GM19372 (cell line): ENCODE measurements around the gene ZNFX1.

Experiments used
- ATAC-seq: cut with Tn5 transposase; IDR thresholded peaks from one replicate; pipeline ENCODE4 v1.9.1; 2021; ENCODE audit warnings: mild to moderate bottlenecking, low read depth, moderate library complexity; ENCODE audit not compliant: unreplicated experiment

ZNFX1 gene

DNA sequence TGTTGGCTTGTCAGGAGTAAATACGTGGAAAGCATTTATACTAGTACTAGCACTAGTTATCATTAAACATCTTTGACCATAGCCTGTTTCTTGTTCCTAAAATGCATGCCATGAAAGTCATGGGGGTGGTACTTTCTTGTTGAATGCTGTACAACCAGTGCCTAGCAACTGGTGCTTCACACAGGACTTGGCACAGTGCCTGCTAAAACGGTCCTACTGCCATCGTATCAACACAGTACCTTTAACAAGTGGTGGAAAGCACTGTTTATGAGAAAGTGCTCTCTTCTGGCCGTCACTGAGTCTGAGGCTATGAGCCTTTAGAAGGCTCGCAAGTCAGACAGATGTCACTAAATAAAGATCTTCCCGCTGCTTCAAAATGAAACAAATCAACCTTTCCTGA is 21.6 kb downstream of the ZNFX1 start:
- no peak for ATAC-seq

DNA sequence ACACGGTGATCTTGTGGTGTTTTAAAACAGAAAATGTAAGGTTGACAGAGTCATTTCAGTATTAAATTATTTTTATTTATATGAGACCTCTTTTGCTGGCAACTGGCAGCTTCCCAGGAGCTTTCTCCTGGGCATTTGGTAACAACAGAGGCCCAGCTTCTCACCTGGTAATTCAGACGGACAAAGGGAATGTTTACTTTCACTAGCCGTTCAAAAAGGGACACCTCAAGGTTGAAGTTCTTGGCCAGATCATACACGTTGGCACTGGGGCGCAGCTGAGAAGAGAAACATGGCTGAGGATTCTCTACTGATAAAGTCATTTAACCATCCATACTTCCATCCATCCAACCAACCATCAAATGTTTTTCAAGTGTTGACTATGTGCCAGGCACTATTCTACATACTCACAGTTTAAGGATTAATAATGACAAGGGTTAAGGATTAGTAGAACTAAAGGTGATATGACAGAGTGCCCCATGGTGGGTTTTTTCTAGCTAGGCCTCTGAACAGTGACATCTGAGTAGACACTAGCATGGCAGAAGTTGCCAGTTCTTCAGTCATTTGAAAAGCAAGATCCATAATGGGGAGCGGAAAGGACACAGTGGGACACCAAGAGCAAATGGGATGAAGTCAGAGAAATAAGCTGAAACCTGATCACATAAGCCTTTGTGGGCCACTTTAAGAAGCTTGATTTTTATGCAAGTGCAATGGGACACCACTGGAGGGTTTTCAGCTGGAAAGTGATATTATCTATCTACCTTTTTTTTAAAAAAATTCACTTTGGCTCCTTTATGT is 25.1 kb downstream of the ZNFX1 start:
- ATAC-seq = no peak

DNA sequence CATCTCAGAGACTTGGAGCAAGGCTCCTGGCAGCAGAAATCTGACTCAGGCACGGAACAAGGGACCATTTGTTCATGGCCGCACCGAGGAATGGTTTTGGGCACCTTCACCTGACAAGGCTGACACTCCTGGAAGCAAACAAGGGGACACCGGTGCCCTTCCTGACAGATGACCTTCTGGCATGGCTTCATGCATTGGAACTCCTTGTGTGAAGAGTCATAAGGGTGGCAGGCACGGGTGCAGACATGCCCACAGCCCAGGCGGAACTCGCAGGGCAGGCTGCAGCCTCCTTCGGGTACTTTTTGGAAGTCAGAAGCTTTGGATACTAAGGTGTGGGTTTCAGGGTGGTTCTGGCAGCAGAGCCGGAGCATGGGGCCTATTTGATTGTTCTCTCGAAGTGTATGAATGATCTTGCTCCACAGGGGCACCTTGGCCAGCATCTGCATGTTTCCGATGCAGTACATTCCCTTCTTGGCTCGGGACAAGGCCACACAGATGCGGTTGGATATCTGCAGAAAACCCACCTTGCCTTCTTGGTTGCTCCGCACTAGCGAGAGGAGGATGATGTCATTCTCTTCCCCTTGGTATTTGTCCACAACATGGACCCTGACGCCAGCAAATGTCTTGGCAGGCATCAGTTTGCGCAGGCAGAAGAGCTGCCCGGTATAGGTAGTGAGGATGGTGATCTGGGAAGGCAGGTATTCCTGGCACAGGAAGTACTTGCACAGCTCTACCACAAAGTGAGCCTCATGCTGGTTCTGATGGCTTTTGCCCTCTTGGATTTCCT is 28.8 kb downstream of the ZNFX1 start:
- ATAC-seq = no peak

DNA sequence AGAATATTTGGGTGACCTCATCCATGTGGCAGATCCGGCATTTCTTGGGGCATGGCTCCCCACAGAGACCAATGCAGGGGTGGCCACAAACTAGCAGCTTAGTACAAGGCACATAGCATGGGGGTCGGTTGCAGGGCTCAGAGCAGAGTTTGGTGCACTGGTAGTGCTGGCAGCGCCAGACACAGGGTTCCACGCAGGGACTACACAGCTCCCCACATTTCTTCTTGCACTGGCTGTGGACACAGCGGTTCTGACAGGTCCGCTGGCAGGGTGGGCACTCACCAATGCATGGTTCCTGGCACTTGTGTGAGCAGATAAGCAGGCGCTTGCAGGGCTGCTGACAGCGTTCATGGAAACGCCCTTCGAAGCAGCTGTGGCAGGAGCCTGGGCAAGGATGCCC is 29.6 kb downstream of the ZNFX1 start:
- no peak for ATAC-seq

DNA sequence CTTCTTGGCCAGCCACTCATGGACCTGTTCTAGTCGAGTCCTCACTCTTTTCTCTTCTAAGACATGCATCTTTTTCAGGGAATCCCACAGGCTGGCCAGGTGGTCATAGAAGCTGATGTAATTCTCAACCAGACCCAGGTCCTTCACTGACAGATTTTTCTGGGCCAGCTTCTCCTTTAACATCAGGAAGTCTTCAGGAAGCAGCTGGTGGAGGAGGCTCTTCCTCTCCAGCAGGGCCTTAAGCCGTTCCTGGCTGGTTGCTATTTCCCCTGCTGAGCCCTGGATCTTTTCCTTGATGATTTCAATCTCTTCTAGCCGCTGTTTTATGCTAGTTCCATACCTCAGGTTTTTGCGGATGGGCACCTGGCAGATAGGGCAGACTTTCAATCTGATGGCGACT is 30.1 kb downstream of the ZNFX1 start:
- no peak for ATAC-seq

DNA sequence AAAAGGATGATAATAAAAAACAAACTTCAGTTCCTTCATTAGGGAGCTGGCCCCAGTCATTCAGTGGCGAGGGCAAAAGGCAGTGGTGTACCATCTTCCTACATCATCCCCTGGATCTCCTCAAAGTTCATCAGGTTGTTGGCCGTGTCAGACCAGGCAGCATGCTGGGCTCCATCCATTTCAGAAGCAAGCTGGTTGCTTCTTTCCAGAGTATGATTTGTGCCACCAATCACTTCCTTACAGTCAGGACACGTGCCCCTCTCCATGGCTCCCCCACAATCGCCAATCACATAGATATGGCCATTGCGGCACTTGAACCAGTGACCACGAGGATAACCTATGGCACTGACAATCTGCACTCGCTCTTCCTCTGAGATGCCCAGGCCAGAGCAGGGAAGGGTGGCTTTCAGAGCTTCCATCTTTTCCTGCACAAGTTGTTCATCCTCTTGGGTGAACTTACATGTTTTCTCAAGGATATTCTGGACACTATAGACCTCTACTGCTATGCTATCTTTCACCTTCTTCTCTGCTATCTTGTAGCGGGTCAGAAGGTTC is 30.6 kb downstream of the ZNFX1 start:
- no peak for ATAC-seq

DNA sequence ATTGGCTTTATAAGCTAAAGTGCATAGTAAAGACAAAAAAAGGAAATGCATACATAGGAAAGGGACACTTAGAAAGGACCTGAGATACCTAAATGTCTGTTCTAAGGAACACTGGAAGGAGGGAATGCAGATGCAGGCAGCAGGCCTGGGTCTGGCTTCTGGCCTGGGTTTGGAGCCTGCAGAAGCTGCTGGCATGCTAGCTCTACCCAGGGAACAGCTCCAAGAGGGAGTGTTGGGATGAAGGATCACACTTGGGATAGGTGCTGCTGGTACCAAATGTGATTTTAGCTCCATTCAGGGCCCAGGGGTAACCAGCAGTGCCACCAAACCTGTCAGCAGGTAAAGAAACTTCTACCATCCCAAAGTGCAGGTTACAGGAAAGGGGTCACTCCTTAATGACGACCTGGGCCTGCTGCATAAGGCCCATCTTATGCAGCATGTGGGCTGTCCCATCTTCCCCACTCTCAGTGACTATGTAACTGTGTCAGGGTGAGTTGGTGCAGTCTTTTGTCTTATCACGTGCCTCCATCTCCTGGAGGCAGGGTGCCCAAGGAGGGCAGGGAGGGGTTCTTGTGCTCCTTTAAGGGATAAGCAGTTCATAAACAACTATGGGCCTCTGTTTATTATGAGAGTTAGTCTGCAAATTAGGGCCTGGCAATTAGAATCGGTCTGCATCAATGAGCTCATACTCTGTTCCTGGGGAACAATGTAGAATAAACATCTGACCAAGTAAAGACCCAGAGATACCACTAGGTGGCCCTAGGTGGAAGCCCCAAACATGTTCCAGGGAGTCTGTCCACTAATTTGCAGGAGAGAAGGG is 31.7 kb downstream of the ZNFX1 start:
- no peak for ATAC-seq

DNA sequence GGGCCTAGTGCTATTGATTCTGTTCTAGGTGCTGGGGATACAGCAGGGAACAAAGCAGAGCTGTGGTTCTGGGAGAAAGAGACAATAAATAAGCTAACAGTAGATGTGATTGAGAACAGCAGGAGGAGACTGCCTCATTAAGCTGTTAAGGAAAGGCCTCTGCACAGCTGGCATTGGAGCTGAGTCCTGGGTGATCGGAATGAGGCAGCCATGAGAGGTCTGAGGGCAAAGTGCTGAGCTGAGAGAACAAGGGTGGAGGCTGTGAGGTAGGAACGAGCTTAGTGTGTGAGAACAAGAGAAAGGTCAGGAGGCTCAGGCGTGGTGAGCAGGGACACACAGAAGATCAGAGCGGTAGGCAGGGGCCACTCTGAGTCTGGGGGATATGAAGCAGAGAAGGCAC is 40.3 kb downstream of the ZNFX1 start:
- ATAC-seq = no peak

DNA sequence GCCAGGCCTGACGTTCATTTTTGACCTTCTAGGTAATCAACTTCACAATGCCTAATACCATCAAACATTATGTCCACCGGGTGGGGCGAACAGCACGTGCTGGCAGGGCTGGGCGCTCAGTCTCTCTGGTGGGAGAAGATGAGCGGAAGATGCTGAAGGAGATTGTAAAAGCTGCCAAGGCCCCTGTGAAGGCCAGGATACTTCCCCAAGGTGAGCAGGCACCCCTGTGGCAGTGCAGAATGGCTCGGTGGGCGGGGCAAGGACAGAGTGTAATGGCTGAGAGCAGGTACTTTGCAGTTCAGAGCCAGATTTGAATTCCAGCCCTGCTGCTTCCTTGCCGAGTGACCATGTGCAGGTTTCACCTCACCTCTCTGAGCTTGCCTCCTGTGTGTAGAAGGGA is 41.6 kb downstream of the ZNFX1 start:
- ATAC-seq = no peak

DNA sequence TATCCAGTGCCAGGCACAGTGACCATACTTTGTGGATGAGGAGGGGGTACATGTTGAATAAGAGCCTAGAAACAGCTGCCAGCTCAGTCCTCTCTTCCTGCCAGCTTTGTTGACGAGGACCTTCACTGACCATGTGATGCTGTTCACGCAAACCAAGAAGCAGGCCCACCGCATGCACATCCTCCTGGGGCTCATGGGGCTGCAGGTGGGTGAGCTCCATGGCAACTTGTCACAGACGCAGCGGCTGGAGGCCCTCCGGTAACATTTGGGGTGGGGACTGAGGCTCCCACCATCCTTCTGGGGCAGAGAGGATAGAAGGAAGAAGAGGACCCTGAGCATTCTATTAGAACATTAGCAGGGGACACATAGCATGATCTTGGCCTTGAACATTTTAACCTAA is 43.0 kb downstream of the ZNFX1 start:
- no peak for ATAC-seq

DNA sequence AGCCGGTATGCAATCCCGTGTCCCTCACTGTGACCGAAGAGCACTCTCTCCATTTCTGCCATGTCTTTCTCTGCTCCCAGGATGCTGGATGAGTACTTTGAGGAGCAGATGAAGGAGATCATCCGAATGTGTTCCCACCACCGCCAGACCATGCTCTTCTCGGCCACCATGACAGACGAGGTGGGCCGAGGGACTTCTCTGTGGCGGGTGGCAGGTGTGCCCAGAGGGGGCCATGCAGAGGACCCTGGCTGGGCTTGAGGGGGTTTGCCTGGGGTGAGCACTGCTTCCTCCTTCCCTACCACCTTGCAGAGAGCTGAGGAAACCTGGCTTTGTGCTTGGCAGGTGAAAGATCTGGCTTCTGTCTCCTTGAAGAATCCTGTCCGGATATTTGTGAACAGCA is 44.6 kb downstream of the ZNFX1 start:
- ATAC-seq = no peak

DNA sequence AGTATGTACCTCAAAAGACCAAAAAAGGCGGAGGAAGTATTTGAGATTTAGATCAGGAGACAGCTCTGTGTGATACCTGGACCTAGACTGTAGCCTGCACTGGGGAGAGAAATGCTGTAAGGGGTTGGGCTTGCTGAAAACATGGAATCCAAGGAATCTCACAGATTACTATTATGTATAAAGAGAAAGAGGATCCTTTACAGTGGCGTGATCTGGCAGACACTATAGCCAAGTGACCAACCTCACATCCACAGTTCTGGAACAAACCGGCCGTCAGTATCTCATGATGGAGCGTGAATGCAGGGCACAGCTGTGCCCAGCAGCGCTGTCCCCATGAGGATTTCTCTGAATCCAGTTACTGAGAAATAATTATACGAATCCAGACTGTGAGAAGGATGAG is 46.4 kb downstream of the ZNFX1 start:
- ATAC-seq = no peak

DNA sequence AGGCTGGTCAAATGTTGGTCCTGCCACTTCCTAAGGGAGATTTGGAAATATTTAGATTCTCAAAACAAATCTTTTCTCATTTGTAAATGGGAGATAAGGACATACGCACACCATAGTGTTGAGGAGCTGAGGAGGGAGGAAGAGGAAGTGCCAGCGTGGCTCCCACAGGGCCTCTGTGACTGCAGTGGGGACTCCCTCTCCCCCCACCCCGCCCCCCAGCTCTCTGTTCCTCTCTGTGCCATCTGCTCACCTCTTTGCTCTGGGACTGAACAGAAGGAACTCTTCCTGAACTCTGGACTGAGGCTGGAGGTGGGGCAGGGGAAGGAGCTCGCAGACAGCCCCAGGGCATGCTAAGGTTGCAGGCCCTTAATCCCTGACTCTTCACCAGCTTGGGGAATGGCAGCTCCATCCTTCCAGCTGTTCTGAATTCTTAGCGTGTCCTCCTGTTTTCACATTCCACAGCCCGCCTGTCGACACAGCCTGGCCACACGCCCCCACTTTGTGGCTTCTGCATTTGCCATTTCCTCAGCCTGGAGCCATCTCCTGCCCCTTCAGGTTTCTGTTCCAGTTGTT is 47.2 kb downstream of the ZNFX1 start:
- ATAC-seq = no peak

DNA sequence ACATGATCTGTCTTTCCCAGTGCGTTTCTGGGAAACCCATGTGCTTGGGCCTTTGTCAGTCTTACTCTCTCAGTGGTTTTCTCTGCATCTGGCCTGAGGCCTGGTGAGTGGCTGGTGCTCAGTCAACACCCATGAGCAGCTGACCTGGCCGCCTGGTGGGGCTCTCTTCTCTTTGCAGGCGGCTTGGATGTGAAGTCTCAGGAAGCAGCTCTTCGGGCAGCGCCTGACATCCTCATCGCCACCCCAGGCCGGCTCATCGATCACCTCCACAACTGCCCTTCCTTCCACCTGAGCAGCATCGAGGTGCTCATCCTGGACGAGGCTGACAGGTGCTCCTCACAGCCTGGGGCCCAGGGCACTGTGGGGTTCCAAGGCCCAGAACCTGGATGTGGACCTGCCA is 47.8 kb downstream of the ZNFX1 start:
- no peak for ATAC-seq

DNA sequence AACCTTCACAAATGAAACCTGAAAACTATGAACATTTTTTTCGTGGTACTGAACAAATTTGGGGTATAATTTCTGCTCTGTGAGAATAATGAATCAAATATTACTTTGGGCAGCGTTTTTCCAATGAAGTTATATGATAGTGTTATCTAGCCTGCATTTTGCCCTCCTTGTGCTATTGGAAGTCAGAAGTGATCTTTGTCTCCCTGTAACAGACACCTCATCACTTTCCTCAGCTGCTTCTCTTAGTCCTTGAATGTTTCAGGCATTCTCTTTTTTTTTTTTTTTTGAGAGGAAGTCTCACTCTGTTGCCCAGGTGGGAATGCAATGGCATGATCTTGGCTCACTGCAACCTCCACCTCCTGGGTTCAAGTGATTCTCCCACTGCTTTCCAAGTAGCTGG is 48.5 kb downstream of the ZNFX1 start:
- no peak for ATAC-seq

DNA sequence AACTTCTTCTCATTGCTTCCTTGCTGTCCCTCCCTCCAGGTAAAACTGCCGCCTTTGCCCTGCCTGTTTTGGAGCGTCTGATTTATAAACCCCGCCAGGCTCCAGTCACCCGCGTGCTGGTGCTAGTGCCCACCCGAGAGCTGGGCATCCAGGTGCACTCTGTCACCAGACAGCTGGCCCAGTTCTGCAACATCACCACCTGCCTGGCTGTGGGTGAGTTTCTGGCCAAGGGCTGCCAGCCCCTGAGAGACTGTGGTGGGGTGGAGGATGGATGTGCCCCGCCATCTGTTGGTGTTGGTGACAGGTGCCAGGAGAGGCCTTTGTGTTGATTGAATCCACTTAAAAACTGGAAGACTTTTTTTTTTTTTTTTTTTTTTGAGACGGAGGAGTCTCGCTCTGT is 49.2 kb downstream of the ZNFX1 start:
- no peak for ATAC-seq

DNA sequence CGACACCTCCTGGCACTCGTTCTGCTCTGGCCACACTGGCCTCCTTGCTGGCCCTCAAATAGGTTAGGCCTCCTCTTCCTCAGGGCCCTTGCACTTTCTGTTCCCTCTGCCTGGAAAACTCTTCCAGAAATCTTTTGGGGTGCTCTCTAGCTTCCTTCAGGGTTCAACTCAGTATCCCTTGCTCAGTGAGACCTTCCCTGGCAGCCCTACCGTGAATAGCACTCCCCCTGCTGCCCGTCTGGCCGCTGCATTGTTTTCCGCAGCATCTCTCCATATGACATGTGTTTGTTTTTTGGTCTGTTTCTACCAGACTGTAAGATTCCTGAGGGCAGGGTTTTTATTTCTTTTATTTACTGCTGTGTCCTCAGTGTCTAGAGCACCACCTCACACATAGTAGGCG is 52.0 kb downstream of the ZNFX1 start:
- ATAC-seq = no peak

DNA sequence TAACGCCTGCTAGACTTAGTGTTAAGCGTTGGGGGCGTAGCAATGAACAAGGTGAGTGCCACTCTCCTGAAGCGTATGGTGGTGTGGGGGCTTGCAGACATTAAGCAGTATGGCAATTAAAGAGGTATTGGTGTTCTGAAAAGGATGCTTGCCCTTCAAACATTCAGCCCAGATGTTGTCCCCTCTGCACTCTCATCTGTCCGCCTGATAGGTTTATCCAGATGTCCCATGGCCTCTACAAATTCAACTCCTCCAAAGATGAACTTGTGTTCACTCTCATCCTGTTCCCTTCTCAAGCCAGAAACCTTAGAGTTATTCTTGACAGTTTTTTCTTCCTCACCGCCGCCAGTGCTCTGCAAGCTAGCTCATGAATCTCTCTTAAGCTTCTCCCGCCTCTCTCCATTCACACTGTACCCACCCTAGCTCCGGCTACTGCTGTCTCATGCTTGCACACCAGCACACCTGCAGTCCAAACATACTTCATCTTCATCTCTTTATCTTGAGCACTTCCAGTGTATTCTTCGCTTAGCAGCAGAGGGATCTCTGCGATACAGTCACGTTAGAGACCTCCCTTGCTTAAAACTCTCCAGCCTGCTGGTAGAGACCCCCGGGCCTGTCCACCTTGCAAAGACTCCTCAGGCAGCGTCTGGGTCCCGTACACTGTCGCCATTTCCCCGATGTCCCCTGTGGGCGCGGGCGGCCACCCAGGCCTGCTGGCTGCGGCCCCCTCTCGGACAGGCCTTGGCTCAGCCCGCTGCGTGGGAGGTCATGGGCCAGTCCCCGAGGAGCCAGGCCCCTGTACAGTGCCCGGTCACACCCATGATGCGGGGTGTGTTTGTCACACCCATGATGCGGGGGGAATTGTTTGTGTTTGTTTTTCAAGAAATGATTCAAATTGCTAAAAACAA is 57.7 kb downstream of the ZNFX1 start:
- ATAC-seq = no peak

DNA sequence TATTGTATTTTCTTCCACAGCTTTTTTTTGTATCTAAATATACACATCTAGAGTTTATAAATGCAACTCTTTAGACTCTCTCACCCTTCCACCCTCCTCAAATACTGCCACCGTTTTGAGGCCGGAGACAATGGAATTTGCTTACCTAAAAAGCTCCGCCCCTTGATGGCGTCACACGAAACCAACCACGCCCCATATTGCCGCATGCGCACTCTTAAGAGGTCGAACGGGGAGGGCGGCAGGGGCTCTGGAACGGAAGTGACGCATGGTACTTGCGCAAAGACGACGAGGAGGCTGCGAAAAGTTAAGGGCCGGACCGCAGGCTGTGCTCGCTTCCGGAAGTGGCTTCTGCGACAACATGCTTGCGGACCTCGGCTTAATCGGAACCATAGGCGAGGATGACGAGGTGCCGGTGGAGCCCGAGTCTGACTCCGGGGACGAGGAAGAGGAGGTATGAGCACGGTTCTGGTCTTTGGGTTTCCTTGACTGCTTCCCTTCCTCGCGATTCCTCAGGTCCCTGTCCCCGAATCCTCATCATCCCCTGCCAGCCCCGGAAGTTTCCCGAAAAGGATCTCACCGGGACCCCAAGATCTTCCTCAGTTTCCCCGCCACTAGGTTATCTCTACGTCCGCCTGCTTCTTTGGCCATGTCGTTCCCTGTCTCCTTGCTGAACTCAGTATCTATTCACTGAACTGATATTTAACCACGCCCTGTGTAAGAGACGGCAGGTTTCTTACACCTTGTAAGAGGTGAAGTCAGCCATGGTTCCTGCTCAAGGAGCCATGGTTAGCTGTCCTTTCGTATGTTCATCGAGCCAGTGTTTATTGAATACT is 58.5 kb downstream of the ZNFX1 start, which contains the start of gene DDX27:
DDX27 (plus strand) TSS at position 326 of the 833 bp plus-strand sequence; CDS start at position 359, 33 bp downstream.
- peak; percentile 97 for ATAC-seq
